B cell (primary cell): Measurements from ENCODE around the gene SERPINE3.

Source experiments
- CTCF ChIP-seq: fragments of 200-600 bp; IDR thresholded peaks from one replicate; pipeline ENCODE4 v1.8.0; 2022; ENCODE audit warnings: antibody characterized with exemption, mild to moderate bottlenecking
- EZH2 ChIP-seq: IDR thresholded peaks from 2 replicates; pipeline ENCODE4 v1.6.1; 2012; ENCODE audit warnings: borderline replicate concordance, low read depth, mild to moderate bottlenecking, moderate library complexity, low read length; ENCODE audit not compliant: insufficient read depth, poor library complexity, severe bottlenecking

DNA sequence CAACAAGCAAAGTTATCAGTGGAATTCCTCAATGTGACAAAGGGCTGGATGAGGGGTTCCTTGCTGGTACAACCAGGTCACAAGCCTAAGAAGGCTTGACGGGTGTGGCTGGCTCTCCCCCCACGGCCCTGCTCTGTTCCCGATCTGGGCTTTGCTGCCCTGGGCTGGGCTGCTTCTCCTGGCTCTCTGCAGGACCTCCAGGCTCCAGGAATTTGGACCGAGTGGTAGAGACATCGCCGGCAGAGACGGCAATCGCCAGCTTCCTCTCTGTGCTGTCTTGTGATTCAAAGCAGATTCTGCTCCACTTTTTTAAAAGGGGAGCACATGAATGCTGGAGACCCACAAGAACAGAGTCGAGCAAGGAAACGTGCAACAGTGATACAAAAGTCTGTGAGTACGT, at the start of gene SERPINE3:
- TF ChIP-seq CTCF (no peak), EZH2 (no peak)
